Measurements from ENCODE around the gene JAK1. TPM values are rescaled to one million over a fixed set of nuclear protein-coding genes. Genes with fewer than 3 reads are reported as not detected.

The JAK1 gene
- polyA plus RNA-seq, 1 donor from 2014 or later = 26.8 TPM

DNA sequence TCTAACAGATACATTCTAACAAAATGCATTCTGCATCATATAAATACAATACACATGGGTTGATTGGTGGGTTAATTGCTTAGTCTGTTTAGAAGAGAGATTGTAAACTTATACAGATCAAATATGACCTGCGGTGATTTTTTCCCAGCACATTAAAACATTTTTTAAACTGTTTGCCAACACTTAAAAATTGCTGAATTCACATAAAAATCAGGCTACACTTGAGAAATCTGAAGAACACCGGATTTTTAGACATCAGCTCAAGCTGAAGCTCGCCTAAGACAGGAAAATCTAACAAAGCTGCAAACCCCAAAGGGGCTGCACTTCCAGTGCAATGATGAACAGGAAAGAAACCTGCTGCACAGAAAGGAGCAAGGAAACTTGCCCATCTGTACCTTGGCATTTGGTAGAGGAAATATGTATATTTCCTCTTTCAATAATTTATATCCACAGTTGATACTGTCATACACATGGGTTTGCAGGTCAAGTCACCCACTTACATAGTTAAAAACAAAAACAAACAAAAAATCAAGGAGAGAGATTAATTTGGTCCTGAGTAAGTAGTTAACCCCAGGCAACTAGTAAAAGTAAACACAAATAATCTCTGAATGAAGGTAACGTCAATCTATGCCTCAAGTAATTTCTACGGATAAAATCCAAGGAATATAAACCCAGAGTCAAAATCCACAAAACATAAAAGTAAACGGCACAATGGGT is 30.4 kb upstream of the JAK1 start:
- no peaks in the 10 kb centered on the region for H3F3A ChIP-seq (ENCODE audit: insufficient read depth, low read length, poor library complexity, severe bottlenecking)
- no peak overlapping the region for H3K4me3 ChIP-seq (ENCODE audit: low read length)
- H3K79me2 ChIP-seq (replicated peaks; ENCODE audit: insufficient read depth, low read length) = no peaks in the 10 kb centered on the region
- H4K20me1 ChIP-seq (ENCODE audit: insufficient read depth) = no peaks in the 10 kb centered on the region
- no peak overlapping the region for H3K27ac ChIP-seq (ENCODE audit: low read length)
- H3K9me2 ChIP-seq (ENCODE audit: insufficient read depth, low read length) = no peaks in the 10 kb centered on the region
- no peak overlapping the region for H2AFZ ChIP-seq (ENCODE audit: low read depth, low read length)
- H3K4me2 ChIP-seq (ENCODE audit: low read length) = no peak overlapping the region
- peaks cover 9% of the 10 kb centered on the region for H3K27me3 ChIP-seq (ENCODE audit: insufficient read depth, low read depth, low read length)
- H3K36me3 ChIP-seq (ENCODE audit: insufficient read depth, low read length) = no peaks in the 10 kb centered on the region
- no peaks in the 10 kb centered on the region for H3K9me3 ChIP-seq (ENCODE audit: low read length)
- no peak overlapping the region for H3K9ac ChIP-seq (ENCODE audit: low read length)
- TF ChIP-seq, protein P1, sequence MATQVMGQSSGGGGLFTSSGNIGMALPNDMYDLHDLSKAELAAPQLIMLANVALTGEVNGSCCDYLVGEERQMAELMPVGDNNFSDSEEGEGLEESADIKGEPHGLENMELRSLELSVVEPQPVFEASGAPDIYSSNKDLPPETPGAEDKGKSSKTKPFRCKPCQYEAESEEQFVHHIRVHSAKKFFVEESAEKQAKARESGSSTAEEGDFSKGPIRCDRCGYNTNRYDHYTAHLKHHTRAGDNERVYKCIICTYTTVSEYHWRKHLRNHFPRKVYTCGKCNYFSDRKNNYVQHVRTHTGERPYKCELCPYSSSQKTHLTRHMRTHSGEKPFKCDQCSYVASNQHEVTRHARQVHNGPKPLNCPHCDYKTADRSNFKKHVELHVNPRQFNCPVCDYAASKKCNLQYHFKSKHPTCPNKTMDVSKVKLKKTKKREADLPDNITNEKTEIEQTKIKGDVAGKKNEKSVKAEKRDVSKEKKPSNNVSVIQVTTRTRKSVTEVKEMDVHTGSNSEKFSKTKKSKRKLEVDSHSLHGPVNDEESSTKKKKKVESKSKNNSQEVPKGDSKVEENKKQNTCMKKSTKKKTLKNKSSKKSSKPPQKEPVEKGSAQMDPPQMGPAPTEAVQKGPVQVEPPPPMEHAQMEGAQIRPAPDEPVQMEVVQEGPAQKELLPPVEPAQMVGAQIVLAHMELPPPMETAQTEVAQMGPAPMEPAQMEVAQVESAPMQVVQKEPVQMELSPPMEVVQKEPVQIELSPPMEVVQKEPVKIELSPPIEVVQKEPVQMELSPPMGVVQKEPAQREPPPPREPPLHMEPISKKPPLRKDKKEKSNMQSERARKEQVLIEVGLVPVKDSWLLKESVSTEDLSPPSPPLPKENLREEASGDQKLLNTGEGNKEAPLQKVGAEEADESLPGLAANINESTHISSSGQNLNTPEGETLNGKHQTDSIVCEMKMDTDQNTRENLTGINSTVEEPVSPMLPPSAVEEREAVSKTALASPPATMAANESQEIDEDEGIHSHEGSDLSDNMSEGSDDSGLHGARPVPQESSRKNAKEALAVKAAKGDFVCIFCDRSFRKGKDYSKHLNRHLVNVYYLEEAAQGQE (IDR thresholded peaks at IDR 0.05; ENCODE audit: borderline replicate concordance) = no peak
- TF ChIP-seq TAF1 (IDR thresholded peaks at IDR 0.05; ENCODE audit: low read depth) (no peak), EP300 (conservative IDR thresholded peaks at IDR 0.05; ENCODE audit: poor library complexity, severe bottlenecking) (no peak), SMC3 (conservative IDR thresholded peaks at IDR 0.05; ENCODE audit: poor library complexity) (no peak), POLR2AphosphoS5 (IDR thresholded peaks at IDR 0.05) (no peak), RAD21 (conservative IDR thresholded peaks at IDR 0.05) (no peak), EZH2 (IDR thresholded peaks at IDR 0.05; ENCODE audit: borderline replicate concordance, insufficient read depth, low read length, poor library complexity, severe bottlenecking) (no peak), MXI1 (conservative IDR thresholded peaks at IDR 0.05; ENCODE audit: poor library complexity, severe bottlenecking) (no peak)
- TF ChIP-seq, protein P2, sequence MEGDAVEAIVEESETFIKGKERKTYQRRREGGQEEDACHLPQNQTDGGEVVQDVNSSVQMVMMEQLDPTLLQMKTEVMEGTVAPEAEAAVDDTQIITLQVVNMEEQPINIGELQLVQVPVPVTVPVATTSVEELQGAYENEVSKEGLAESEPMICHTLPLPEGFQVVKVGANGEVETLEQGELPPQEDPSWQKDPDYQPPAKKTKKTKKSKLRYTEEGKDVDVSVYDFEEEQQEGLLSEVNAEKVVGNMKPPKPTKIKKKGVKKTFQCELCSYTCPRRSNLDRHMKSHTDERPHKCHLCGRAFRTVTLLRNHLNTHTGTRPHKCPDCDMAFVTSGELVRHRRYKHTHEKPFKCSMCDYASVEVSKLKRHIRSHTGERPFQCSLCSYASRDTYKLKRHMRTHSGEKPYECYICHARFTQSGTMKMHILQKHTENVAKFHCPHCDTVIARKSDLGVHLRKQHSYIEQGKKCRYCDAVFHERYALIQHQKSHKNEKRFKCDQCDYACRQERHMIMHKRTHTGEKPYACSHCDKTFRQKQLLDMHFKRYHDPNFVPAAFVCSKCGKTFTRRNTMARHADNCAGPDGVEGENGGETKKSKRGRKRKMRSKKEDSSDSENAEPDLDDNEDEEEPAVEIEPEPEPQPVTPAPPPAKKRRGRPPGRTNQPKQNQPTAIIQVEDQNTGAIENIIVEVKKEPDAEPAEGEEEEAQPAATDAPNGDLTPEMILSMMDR (IDR thresholded peaks at IDR 0.05; ENCODE audit: poor library complexity, severe bottlenecking) = no peak

DNA sequence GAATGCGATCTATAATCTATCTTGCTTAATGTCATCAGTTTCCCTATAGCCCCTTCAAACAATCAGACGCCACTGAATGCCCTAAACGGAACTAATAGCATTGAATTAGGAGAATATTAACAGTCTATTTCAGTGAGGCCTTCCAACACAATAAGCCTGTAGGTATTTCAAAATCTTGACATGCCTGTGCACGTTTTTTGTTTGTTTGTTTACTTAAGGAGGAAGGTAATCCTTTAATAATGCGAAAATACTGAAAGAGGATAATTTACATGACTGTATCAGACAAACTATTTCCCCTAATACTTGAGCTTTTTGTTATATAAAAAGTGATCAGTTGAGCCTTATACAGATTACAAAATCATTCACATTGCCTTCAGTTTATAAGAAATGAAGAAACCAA is 29.0 kb upstream of the JAK1 start:
- Histone ChIP-seq H3K9ac (ENCODE audit: low read length) (no peak overlapping the region), H3K36me3 (ENCODE audit: insufficient read depth, low read length) (no peaks in the 10 kb centered on the region), H2AFZ (ENCODE audit: low read depth, low read length) (no peak overlapping the region), H3K4me3 (ENCODE audit: low read length) (no peak overlapping the region), H3K4me2 (ENCODE audit: low read length) (no peak overlapping the region), H3K79me2 (replicated peaks; ENCODE audit: insufficient read depth, low read length) (no peaks in the 10 kb centered on the region), H3K9me3 (ENCODE audit: low read length) (no peaks in the 10 kb centered on the region), H3K27me3 (ENCODE audit: insufficient read depth, low read depth, low read length) (no peaks in the 10 kb centered on the region), H3K9me2 (ENCODE audit: insufficient read depth, low read length) (no peaks in the 10 kb centered on the region), H3K27ac (ENCODE audit: low read length) (no peak overlapping the region), H3F3A (ENCODE audit: insufficient read depth, low read length, poor library complexity, severe bottlenecking) (no peaks in the 10 kb centered on the region), H4K20me1 (ENCODE audit: insufficient read depth) (no peaks in the 10 kb centered on the region)
- TF ChIP-seq EZH2 (IDR thresholded peaks at IDR 0.05; ENCODE audit: borderline replicate concordance, insufficient read depth, low read length, poor library complexity, severe bottlenecking) (no peak), MXI1 (conservative IDR thresholded peaks at IDR 0.05; ENCODE audit: poor library complexity, severe bottlenecking) (no peak), TAF1 (IDR thresholded peaks at IDR 0.05; ENCODE audit: low read depth) (no peak), RAD21 (conservative IDR thresholded peaks at IDR 0.05) (no peak), POLR2AphosphoS5 (IDR thresholded peaks at IDR 0.05) (no peak), EP300 (conservative IDR thresholded peaks at IDR 0.05; ENCODE audit: poor library complexity, severe bottlenecking) (no peak)
- TF ChIP-seq, protein P1 (IDR thresholded peaks at IDR 0.05; ENCODE audit: borderline replicate concordance) = no peak
